SU-DHL-6 (cell line): Measurements from ENCODE around the gene NMNAT1.

Experiments used
- H2AFZ ChIP-seq: fragments of 200-600 bp; sonication (generic); 2 replicates; pipeline ENCODE4 v1.6.1; 2014; ENCODE audit warnings: low read depth, mild to moderate bottlenecking, moderate library complexity, mixed read lengths, antibody characterized with exemption, low read length; ENCODE audit not compliant: severe bottlenecking
- H3F3A ChIP-seq: fragments of 200-600 bp; shearing (Covaris generic); 2 replicates; pipeline ENCODE4 v1.6.0; 2016; ENCODE audit warnings: antibody characterized with exemption, mild to moderate bottlenecking; ENCODE audit not compliant: insufficient read depth
- H3K27ac ChIP-seq: fragments of 200-600 bp; sonication (generic); 2 replicates; pipeline ENCODE4 v1.5.1; 2016; ENCODE audit warnings: low read depth, mild to moderate bottlenecking, low read length, moderate library complexity, mixed read lengths
- H3K27me3 ChIP-seq: fragments of 200-600 bp; sonication (generic), shearing (Covaris generic); 2 replicates; pipeline ENCODE4 v1.6.0; 2014; ENCODE audit warnings: mild to moderate bottlenecking, low read length
- H3K36me3 ChIP-seq: fragments of 200-600 bp; sonication (generic); 2 replicates; pipeline ENCODE4 v1.6.1; 2014; ENCODE audit warnings: mild to moderate bottlenecking, low read length, mixed read lengths
- H3K4me2 ChIP-seq: fragments of 300-600, 200-600 bp; shearing (Covaris generic), sonication (generic); 2 replicates; pipeline ENCODE4 v1.6.0; 2014; ENCODE audit warnings: low read length, low read depth, mild to moderate bottlenecking; ENCODE audit not compliant: poor library complexity, severe bottlenecking
- H3K4me3 ChIP-seq: fragments of 200-600 bp; sonication (generic); 2 replicates; pipeline ENCODE4 v1.5.1; 2014; ENCODE audit warnings: antibody characterized with exemption, low read length, mild to moderate bottlenecking, mixed read lengths; ENCODE audit not compliant: insufficient read depth, poor library complexity, severe bottlenecking
- H3K79me2 ChIP-seq: fragments of 200-600 bp; sonication (generic); 2 replicates; pipeline ENCODE4 v1.6.1; 2014; ENCODE audit warnings: mild to moderate bottlenecking, low read length, moderate library complexity; ENCODE audit not compliant: insufficient read depth
- H3K9ac ChIP-seq: fragments of 200-600 bp; sonication (generic); 2 replicates; pipeline ENCODE4 v1.7.0; 2014; ENCODE audit warnings: mild to moderate bottlenecking, low read length
- H3K9me2 ChIP-seq: fragments of 200-600 bp; sonication (generic); replicated peaks from 2 replicates; pipeline ENCODE4 v1.6.1; 2014; ENCODE audit warnings: low read length; ENCODE audit not compliant: insufficient read depth
- H3K9me3 ChIP-seq: fragments of 200-600 bp; sonication (generic); 2 replicates; pipeline ENCODE4 v1.6.1; 2014; ENCODE audit warnings: low read length, mixed read lengths; ENCODE audit not compliant: insufficient read depth
- H4K20me1 ChIP-seq: fragments of 200-600 bp; sonication (generic); 2 replicates; pipeline ENCODE4 v1.6.1; 2014; ENCODE audit warnings: low read depth, mild to moderate bottlenecking, antibody characterized with exemption, low read length, moderate library complexity, mixed read lengths
- CTCF ChIP-seq: fragments of 200-600 bp; sonication (generic); IDR thresholded peaks from one replicate; pipeline ENCODE4 v1.5.1; 2017; ENCODE audit warnings: antibody characterized with exemption, mild to moderate bottlenecking, low read length, moderate library complexity; ENCODE audit not compliant: insufficient read depth, poor library complexity, severe bottlenecking
- EZH2phosphoT487 ChIP-seq: fragments of 200-600 bp; sonication (generic), shearing (Covaris generic); conservative IDR thresholded peaks from 2 replicates; pipeline ENCODE4 v1.6.1; 2018; ENCODE audit warnings: mild to moderate bottlenecking, antibody characterized with exemption, low read length, moderate library complexity, mixed read lengths

Gene NMNAT1

GRCh38 chr1:10031461-10031860, 88.2 kb downstream of the NMNAT1 start:
- Histone ChIP-seq H3K4me2 (no peak overlapping the region), H3K36me3 (no peaks in the 10 kb centered on the region), H2AFZ (no peak overlapping the region), H3K79me2 (peaks cover 27% of the 10 kb centered on the region), H3K9me3 (no peaks in the 10 kb centered on the region), H3K27me3 (no peaks in the 10 kb centered on the region), H3K27ac (no peak overlapping the region), H3K4me3 (no peak overlapping the region), H4K20me1 (no peaks in the 10 kb centered on the region), H3K9me2 (no peaks in the 10 kb centered on the region), H3K9ac (no peak overlapping the region), H3F3A (no peaks in the 10 kb centered on the region)
- no peak for TF ChIP-seq CTCF
- TF ChIP-seq EZH2phosphoT487: no peak

GRCh38 chr1:10032590-10033358, 89.5 kb downstream of the NMNAT1 start, which contains the start of gene UBE4B:
Gene UBE4B, plus strand, starts transcription at chr1:10032958. Its CDS starts 713 bp downstream, at chr1:10033671.
- Histone ChIP-seq H3K4me3 (peak within 1 kb of the TSS; percentile 86), H3F3A (no peaks in the 10 kb centered on the region), H3K9ac (peak within 1 kb of the TSS; percentile 81), H3K9me2 (no peaks in the 10 kb centered on the region), H3K27me3 (no peaks in the 10 kb centered on the region), H3K79me2 (peaks cover 29% of the 10 kb centered on the region), H3K27ac (peak within 1 kb of the TSS; percentile 42), H3K4me2 (peak within 1 kb of the TSS; percentile 93), H3K36me3 (no peaks in the 10 kb centered on the region), H4K20me1 (no peaks in the 10 kb centered on the region), H2AFZ (peak within 1 kb of the TSS; percentile 100), H3K9me3 (no peaks in the 10 kb centered on the region)
- TF ChIP-seq CTCF: peak; percentile 76
- TF ChIP-seq EZH2phosphoT487: no peak

- no peaks in the 10 kb centered on the region for H3F3A ChIP-seq
- no peaks in the 10 kb centered on the region for H3K9me2 ChIP-seq
- H2AFZ ChIP-seq: peak overlapping the region; percentile 97
- H3K9ac ChIP-seq: peak overlapping the region; percentile 81
- H3K4me2 ChIP-seq: peak overlapping the region; percentile 93
- H3K79me2 ChIP-seq: peaks cover 29% of the 10 kb centered on the region
- H3K27ac ChIP-seq: peak overlapping the region; percentile 42
- no peaks in the 10 kb centered on the region for H3K9me3 ChIP-seq
- TF ChIP-seq CTCF (no peak), EZH2phosphoT487 (no peak)
- H3K27me3 ChIP-seq: no peaks in the 10 kb centered on the region
- peak overlapping the region; percentile 86 for H3K4me3 ChIP-seq
- H3K36me3 ChIP-seq: no peaks in the 10 kb centered on the region
- no peaks in the 10 kb centered on the region for H4K20me1 ChIP-seq
These were observed 90.1 kb downstream of the NMNAT1 start for GRCh38 chr1:10033359-10033845.
